GM23248 (cell line): ENCODE results near the gene UMODL1.
"Not testable (repeated sequence)": the region's sequence is repeated elsewhere in the genome, so short reads cannot be mapped to it uniquely, and the experiment has no call there.

ENCODE experiments used
- EZH2 ChIP-seq: fragments of 200-600 bp; sonication (generic); IDR thresholded peaks from 2 replicates; pipeline ENCODE4 v1.6.1; 2018; ENCODE audit warnings: antibody characterized with exemption, mild to moderate bottlenecking; ENCODE audit not compliant: insufficient read depth, poor library complexity, severe bottlenecking
- EZH2phosphoT487 ChIP-seq: fragments of 200-600 bp; sonication (generic); IDR thresholded peaks from 2 replicates; pipeline ENCODE4 v1.6.1; 2018; ENCODE audit warnings: antibody characterized with exemption, moderate library complexity, mild to moderate bottlenecking, low read depth; ENCODE audit not compliant: insufficient read depth

DNA sequence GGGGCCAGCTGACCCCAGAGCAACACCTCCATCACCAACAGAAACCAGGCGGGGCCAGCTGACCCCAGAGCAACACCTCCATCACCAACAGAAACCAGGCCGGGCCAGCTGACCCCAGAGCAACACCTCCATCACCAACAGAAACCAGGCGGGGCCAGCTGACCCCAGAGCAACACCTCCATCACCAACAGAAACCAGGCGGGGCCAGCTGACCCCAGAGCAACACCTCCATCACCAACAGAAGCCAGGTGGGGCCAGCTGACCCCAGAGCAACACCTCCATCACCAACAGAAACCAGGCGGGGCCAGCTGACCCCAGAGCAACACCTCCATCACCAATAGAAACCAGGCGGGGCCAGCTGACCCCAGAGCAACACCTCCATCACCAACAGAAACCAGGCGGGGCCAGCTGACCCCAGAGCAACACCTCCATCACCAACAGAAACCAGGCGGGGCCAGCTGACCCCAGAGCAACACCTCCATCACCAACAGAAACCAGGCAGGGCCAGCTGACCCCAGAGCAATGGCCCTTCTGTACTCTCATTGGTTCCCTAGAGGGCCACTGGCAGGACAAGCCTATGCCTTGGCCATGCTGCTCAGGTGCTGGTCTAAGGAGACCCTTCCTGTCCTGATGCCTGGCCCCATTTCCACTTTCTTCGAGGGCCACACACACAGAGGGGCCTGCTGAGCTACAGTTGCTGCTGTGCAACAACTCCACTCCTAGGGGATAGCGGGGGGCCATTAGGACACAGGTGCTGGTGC is 7.3 kb downstream of the UMODL1 start:
- not testable (repeated sequence) for TF ChIP-seq EZH2, EZH2phosphoT487
